ENCODE results near the gene KLF5. TPM values are rescaled to one million over a fixed set of nuclear protein-coding genes. Genes with fewer than 3 reads are reported as not detected.

KLF5 gene
- total RNA-seq, 1 experiment from 2014 or later, result 59.2 TPM

- Histone ChIP-seq H3K36me3 (ENCODE audit: control insufficient read depth in 1 of 2, insufficient read depth in 2 of 2, low read length in 2 of 2) (no peaks in the 10 kb centered on the region), H3K27ac (ENCODE audit: low read depth, low read length) (no peak overlapping the region), H3K79me2 (ENCODE audit: insufficient read depth, low read length) (no peaks in the 10 kb centered on the region), H3K9me3 (ENCODE audit: control insufficient read depth in 1 of 2, insufficient read depth in 1 of 2, low read depth in 1 of 2, low read length in 2 of 2) (no peaks in the 10 kb centered on the region), H3K4me2 (ENCODE audit: low read length) (no peak overlapping the region), H3K9ac (ENCODE audit: low read length) (no peak overlapping the region), H3K9me2 (ENCODE audit: insufficient read depth) (no peaks in the 10 kb centered on the region), H3K4me3 (replicated peaks in 1 of 2; ENCODE audit: low read depth in 1 of 2, low read length in 2 of 2) (no peak overlapping the region), H4K20me1 (ENCODE audit: insufficient read depth) (no peaks in the 10 kb centered on the region), H3K27me3 (ENCODE audit: insufficient read depth, low read length) (no peaks in the 10 kb centered on the region), H2AFZ (ENCODE audit: low read depth, low read length, poor library complexity, severe bottlenecking) (peak overlapping the region; percentile 63), H3K4me1 (ENCODE audit: control insufficient read depth in 1 of 2, insufficient read depth in 2 of 2, low read length in 2 of 2) (peaks cover 0 to 6% of the 10 kb centered on the region in 2 experiments; a peak in 1 of 4 replicates)
- no TSS peak for BruUV-seq (replicated peaks)
- DNase-seq (ENCODE audit: low read depth, low spot score) (no peak), ATAC-seq (no peak)
- ChIA-PET RAD21 (ENCODE audit: low non-redundant PET in 1 of 2, low total read pairs in 2 of 2, uncharacterized antibody in 2 of 2, unreplicated experiment in 2 of 2) (no interaction called here), CTCF (no interaction called here), POLR2A (no interaction called here)
- intact Hi-C loops (cut with micrococcal nuclease), result no loop called here
- no peak for TF ChIP-seq ATF3 (IDR thresholded peaks at IDR 0.05)
- TF ChIP-seq EGR1 (IDR thresholded peaks at IDR 0.05; ENCODE audit: low read depth), result no peak
- no peak for TF ChIP-seq ZFX (IDR thresholded peaks at IDR 0.05)
- TF ChIP-seq CBX3 (IDR thresholded peaks at IDR 0.05; ENCODE audit: low read depth), result no peak
- TF ChIP-seq, protein P1, sequence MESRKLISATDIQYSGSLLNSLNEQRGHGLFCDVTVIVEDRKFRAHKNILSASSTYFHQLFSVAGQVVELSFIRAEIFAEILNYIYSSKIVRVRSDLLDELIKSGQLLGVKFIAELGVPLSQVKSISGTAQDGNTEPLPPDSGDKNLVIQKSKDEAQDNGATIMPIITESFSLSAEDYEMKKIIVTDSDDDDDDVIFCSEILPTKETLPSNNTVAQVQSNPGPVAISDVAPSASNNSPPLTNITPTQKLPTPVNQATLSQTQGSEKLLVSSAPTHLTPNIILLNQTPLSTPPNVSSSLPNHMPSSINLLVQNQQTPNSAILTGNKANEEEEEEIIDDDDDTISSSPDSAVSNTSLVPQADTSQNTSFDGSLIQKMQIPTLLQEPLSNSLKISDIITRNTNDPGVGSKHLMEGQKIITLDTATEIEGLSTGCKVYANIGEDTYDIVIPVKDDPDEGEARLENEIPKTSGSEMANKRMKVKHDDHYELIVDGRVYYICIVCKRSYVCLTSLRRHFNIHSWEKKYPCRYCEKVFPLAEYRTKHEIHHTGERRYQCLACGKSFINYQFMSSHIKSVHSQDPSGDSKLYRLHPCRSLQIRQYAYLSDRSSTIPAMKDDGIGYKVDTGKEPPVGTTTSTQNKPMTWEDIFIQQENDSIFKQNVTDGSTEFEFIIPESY (IDR thresholded peaks at IDR 0.05; ENCODE audit: extremely low read depth, insufficient replicate concordance, low read length), result no peak
These were observed 47.8 kb downstream of the KLF5 start for GRCh38 chr13:73106513-73107178.

- intact Hi-C loops (cut with micrococcal nuclease), result no loop called here
- Histone ChIP-seq H3K4me1 (ENCODE audit: control insufficient read depth in 1 of 2, insufficient read depth in 2 of 2, low read length in 2 of 2) (peaks cover 0 to 6% of the 10 kb centered on the region in 2 experiments; a peak in 1 of 4 replicates), H3K9me2 (ENCODE audit: insufficient read depth) (no peaks in the 10 kb centered on the region), H3K9me3 (ENCODE audit: control insufficient read depth in 1 of 2, insufficient read depth in 1 of 2, low read depth in 1 of 2, low read length in 2 of 2) (no peaks in the 10 kb centered on the region), H3K4me2 (ENCODE audit: low read length) (no peak overlapping the region), H3K9ac (ENCODE audit: low read length) (no peak overlapping the region), H3K27ac (ENCODE audit: low read depth, low read length) (no peak overlapping the region), H3K36me3 (ENCODE audit: control insufficient read depth in 1 of 2, insufficient read depth in 2 of 2, low read length in 2 of 2) (no peaks in the 10 kb centered on the region), H3K79me2 (ENCODE audit: insufficient read depth, low read length) (no peaks in the 10 kb centered on the region), H4K20me1 (ENCODE audit: insufficient read depth) (no peaks in the 10 kb centered on the region), H3K27me3 (ENCODE audit: insufficient read depth, low read length) (no peaks in the 10 kb centered on the region), H2AFZ (ENCODE audit: low read depth, low read length, poor library complexity, severe bottlenecking) (no peak overlapping the region), H3K4me3 (replicated peaks in 1 of 2; ENCODE audit: low read depth in 1 of 2, low read length in 2 of 2) (no peak overlapping the region)
- ATAC-seq (no peak), DNase-seq (ENCODE audit: low read depth, low spot score) (no peak)
- ChIA-PET CTCF (no interaction called here), RAD21 (ENCODE audit: low non-redundant PET in 1 of 2, low total read pairs in 2 of 2, uncharacterized antibody in 2 of 2, unreplicated experiment in 2 of 2) (no interaction called here), POLR2A (no interaction called here)
- TF ChIP-seq YY1 (IDR thresholded peaks at IDR 0.05; ENCODE audit: extremely low read depth, insufficient replicate concordance, low read depth, low read length) (no peak), CEBPB (IDR thresholded peaks at IDR 0.05; ENCODE audit: low read depth) (no peak), RAD21 (IDR thresholded peaks at IDR 0.05; ENCODE audit: low read depth) (no peak), ELF1 (IDR thresholded peaks at IDR 0.05; ENCODE audit: borderline replicate concordance, low read depth) (no peak), SIN3A (IDR thresholded peaks at IDR 0.05; ENCODE audit: low read depth) (no peak), FOSL1 (IDR thresholded peaks at IDR 0.05; ENCODE audit: low read depth) (no peak), EZH2phosphoT487 (IDR thresholded peaks at IDR 0.05; ENCODE audit: borderline replicate concordance) (no peak)
- TF ChIP-seq, protein P1 (IDR thresholded peaks at IDR 0.05; ENCODE audit: extremely low read depth, insufficient replicate concordance, low read length), result no peak
- no TSS peak for BruUV-seq (replicated peaks)
These were observed 48.7 kb downstream of the KLF5 start for GRCh38 chr13:73107481-73107880.

Measured in HCT116 (cell line).